ENCODE results near the gene EPS15.
"Not testable (repeated sequence)": the region's sequence is repeated elsewhere in the genome, so short reads cannot be mapped to it uniquely, and the experiment has no call there.

The EPS15 gene

DNA sequence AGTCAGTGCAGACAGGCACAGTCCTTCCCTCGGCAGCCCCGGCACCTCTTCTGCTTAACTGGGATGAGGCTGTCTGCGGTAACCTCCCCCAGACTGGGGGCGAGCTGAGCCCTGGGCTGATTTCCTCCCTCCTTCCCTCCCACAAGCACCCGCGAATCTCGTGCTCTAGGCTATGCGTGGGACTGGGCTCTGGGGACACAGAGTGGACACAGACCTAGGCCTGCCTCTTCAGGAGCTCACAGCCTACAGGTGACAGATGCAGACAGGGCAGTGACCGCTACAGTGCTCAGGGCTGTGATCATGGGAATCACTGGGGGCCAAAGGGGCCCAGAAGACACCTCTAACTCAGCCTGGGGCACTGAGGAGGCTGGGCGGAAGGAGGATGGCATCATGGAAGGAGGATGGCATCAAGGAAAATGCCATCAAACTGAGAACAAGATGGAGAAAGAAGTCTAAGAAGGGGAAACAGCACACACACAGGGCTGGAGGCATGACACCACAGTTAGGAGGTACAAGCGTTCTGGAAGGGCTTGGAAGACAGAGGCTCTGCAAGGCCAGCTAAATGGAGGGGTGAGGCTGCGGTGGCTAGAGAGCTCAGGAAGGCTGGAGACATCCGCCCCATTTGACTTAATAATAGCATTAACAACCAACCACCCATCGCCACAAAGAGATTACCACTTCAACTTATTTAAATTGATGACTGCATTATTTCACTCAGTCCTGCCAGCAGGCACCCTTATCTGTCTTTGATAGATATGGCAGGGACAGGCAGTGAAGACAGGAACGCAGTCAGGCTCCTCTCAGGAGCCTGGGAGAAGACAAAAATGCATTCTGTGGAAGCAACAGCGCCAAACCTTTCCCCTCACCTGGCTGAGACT is 192.9 kb downstream of the EPS15 start:
- DNase-seq (ENCODE audit: low read depth in 2 of 2), result no peak
- no peak overlapping the region for H3K4me3 ChIP-seq (replicated peaks in 1 of 2; ENCODE audit: low read depth in 2 of 2, low read length in 2 of 2)
- TF ChIP-seq, protein P1, sequence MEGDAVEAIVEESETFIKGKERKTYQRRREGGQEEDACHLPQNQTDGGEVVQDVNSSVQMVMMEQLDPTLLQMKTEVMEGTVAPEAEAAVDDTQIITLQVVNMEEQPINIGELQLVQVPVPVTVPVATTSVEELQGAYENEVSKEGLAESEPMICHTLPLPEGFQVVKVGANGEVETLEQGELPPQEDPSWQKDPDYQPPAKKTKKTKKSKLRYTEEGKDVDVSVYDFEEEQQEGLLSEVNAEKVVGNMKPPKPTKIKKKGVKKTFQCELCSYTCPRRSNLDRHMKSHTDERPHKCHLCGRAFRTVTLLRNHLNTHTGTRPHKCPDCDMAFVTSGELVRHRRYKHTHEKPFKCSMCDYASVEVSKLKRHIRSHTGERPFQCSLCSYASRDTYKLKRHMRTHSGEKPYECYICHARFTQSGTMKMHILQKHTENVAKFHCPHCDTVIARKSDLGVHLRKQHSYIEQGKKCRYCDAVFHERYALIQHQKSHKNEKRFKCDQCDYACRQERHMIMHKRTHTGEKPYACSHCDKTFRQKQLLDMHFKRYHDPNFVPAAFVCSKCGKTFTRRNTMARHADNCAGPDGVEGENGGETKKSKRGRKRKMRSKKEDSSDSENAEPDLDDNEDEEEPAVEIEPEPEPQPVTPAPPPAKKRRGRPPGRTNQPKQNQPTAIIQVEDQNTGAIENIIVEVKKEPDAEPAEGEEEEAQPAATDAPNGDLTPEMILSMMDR (IDR thresholded peaks at IDR 0.05; ENCODE audit: low read depth, low read length), result no peak

- no peak overlapping the region for H3K4me3 ChIP-seq (replicated peaks in 1 of 2; ENCODE audit: low read depth in 2 of 2, low read length in 2 of 2)
- TF ChIP-seq, protein P1 (IDR thresholded peaks at IDR 0.05; ENCODE audit: low read depth, low read length), result no peak
- DNase-seq (ENCODE audit: low read depth in 2 of 2), result no peak
Measured at GRCh38 chr1:51325391-51325790, 193.7 kb downstream of the EPS15 start.

GRCh38 chr1:51325011-51325385 is 194.1 kb downstream of the EPS15 start:
- DNase-seq (ENCODE audit: low read depth in 2 of 2); H3K4me3 ChIP-seq (replicated peaks in 1 of 2; ENCODE audit: low read depth in 2 of 2, low read length in 2 of 2): not testable (repeated sequence)

DNA sequence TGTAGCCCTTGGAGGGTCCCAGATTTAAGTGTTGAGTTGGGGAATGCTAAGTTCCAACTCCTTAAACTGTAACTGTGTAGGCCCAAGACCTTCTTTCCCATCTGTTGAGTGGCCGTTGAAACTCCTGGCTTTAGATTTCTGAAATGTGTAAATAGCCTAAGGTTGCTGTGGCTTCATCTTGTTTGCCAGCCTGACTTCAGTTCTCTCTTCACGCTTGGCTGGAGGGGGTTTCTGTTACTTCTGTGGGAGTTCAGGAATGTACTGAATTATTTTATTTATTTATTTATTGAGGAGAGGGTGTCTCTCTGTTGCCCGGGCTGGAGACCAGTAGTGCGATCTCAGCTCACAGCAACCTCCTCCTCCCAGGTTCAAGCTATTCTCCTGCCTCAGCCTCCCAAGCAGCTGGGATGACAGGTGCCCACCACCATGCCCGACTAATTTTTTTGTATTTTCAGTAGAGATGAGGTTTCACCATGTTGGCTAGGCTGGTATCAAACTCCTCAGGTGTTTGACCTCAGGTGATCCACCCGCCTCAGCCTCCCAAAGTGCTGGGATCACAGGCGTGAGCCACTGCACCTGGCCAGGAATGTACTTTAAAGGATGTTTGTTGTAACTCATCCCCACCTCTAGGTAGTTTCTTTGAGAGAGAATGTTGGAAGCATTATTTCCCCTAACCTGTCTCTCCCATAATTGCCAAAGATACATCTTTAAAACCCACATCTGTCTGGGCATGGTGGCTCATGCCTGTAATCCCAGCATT is 194.6 kb downstream of the EPS15 start:
- TF ChIP-seq, protein P1 (IDR thresholded peaks at IDR 0.05; ENCODE audit: low read depth, low read length), result no peak
- H3K4me3 ChIP-seq (replicated peaks in 1 of 2; ENCODE audit: low read depth in 2 of 2, low read length in 2 of 2), result no peak overlapping the region
- DNase-seq (ENCODE audit: low read depth in 2 of 2), result no peak

GRCh38 chr1:51323778-51324177 is 195.3 kb downstream of the EPS15 start:
- H3K4me3 ChIP-seq (replicated peaks in 1 of 2; ENCODE audit: low read depth in 2 of 2, low read length in 2 of 2), result no peak overlapping the region
- no peak for DNase-seq (ENCODE audit: low read depth in 2 of 2)

DNA sequence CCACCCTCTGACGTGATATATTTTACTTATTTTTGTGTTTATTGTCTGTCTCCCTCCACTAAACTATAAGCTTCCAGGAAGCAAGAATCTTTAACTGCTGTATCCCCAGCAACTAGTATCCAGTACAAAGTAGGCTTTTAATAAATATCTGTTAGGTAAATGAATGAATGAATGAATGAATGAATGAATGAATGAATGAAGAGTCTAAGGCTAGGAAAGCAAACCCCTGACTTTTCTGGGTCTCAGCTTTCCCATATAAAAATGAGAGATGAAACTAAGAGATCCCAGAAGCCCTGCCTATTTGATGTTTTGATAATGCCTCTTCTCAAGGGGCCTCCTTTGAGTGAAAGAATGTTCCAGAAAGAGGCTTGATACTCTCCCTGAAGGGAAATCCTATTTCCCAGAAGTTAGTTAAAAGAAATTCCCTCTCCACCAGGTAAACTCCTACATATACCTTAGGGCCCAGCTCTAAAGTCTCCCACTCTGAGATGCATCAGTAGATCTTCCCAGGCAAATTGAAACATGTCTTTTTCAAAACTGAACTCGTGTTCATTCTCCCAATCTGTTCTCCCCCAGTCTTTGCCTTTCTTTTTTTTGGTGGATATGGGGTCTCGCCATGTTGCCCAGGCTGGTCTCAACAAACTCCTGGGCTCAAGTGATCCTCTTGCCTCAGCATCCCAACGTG is 196.5 kb downstream of the EPS15 start:
- no peak for DNase-seq (ENCODE audit: low read depth in 2 of 2)
- TF ChIP-seq, protein P1 (IDR thresholded peaks at IDR 0.05; ENCODE audit: low read depth, low read length), result no peak
- no peak overlapping the region for H3K4me3 ChIP-seq (replicated peaks in 1 of 2; ENCODE audit: low read depth in 2 of 2, low read length in 2 of 2)

More at GRCh38 chr1:51323778-51324177, 195.3 kb downstream of the EPS15 start:
- TF ChIP-seq, protein P1 (IDR thresholded peaks at IDR 0.05; ENCODE audit: low read depth, low read length), result no peak

- TF ChIP-seq, protein P1 (IDR thresholded peaks at IDR 0.05; ENCODE audit: low read depth, low read length), result no peak
- H3K4me3 ChIP-seq (replicated peaks in 1 of 2; ENCODE audit: low read depth in 2 of 2, low read length in 2 of 2), result no peak overlapping the region
- no peak for DNase-seq (ENCODE audit: low read depth in 2 of 2)
Measured at GRCh38 chr1:51321924-51322280, 197.2 kb downstream of the EPS15 start.
